PC-9 (cell line): ENCODE measurements around the gene ICA1.

ENCODE experiments used
- CTCF ChIP-seq: fragments of 200-600 bp; sonication (generic); conservative IDR thresholded peaks from 2 replicates; pipeline ENCODE4 v1.6.1; 2017; ENCODE audit warnings: mixed run types, antibody characterized with exemption, mild to moderate bottlenecking, moderate library complexity
- EZH2 ChIP-seq: fragments of 200-600 bp; sonication (generic); IDR thresholded peaks from 2 replicates; pipeline ENCODE4 v1.8.0; 2017; ENCODE audit warnings: antibody characterized with exemption, low read depth

GRCh38 chr7:8227261-8227660 lies 34.7 kb downstream of the ICA1 start:
- TF ChIP-seq CTCF (no peak), EZH2 (no peak)
